K562 (cell line): ENCODE data around the gene ZNF792. TPM values are rescaled to one million over a fixed set of nuclear protein-coding genes. Genes with fewer than 3 reads are reported as not detected.

Experiments used
- ATAC-seq: fragments of 200-7000 bp; cut with Tn5 transposase; 3 replicates; pipeline ENCODE4 v1.9.1; 2020; ENCODE audit warnings: moderate library complexity
- Bru-seq: library from RNA; stranded (reverse); fragments of 400-500 nt; gene quantifications from one replicate; lab custom pipeline; 2021; lab: Mats Ljungman, UMichigan
- BruChase-seq, 2 experiments: library from RNA; stranded (reverse); fragments of 400-500 nt; gene quantifications; one replicate each; lab custom pipeline; 2021; lab: Mats Ljungman, UMichigan
- BruUV-seq: library from RNA; stranded (reverse); fragments of 400-500 nt; replicated peaks from 2 replicates; lab custom pipeline; 2021; lab: Mats Ljungman, UMichigan
- CTCF ChIA-PET: fragments of 300-600 bp; formaldehyde crosslinking; extraction: SDS; loops from one replicate; lab custom pipeline; 2021; ENCODE audit warnings: low intra/inter-chr PET ratio; lab: Yijun Ruan, JAX
- POLR2A ChIA-PET: fragments of 300-600, 350-650 bp; sonication (Branson Sonifier 250); formaldehyde crosslinking; extraction: SDS; loops from one replicate; lab custom pipeline; 2021; ENCODE audit warnings: antibody characterized with exemption, inconsistent platforms; lab: Yijun Ruan, JAX
- DNase-seq, 4 experiments: peaks; one replicate each; pipeline versions ENCODE4 v3.0.0 to v3.0.0-alpha.2; 2011 to 2018; ENCODE audit warnings: low spot score in 3 of 4, mixed read lengths in 3 of 4; ENCODE audit errors: extremely low read depth in 1 of 4
- FAIRE-seq: peaks from 2 replicates; lab custom pipeline; 2011; peaks lifted over from hg19 to GRCh38; lab: Jason Lieb, UNC
- H2AFZ ChIP-seq: 2 replicates; pipeline ENCODE4 v1.6.0; 2011; ENCODE audit warnings: low read depth, low read length, control low read depth, inconsistent platforms
- H3K27ac ChIP-seq: fragments of 200-600 bp; 3 replicates; pipeline ENCODE4 v1.8.0; 2011; ENCODE audit warnings: low read depth, mild to moderate bottlenecking, control low read depth, inconsistent platforms, low read length, moderate library complexity, mixed read lengths; ENCODE audit errors: extremely low read depth
- H3K27me3 ChIP-seq, 2 experiments: fragments of 300-600 bp in 1 of 2; 2 replicates in 1 of 2; 3 replicates in 1 of 2; pipeline versions ENCODE4 v1.6.0 to v1.8.0; 2011; ENCODE audit warnings: inconsistent platforms in 2 of 2, low read length in 2 of 2, mild to moderate bottlenecking in 1 of 2, mixed read lengths in 1 of 2, moderate library complexity in 1 of 2; ENCODE audit not compliant: control insufficient read depth in 2 of 2, insufficient read depth in 2 of 2
- H3K36me3 ChIP-seq: fragments of 300-600 bp; 3 replicates; pipeline ENCODE4 v1.8.0; 2011; ENCODE audit warnings: mild to moderate bottlenecking, low read length, inconsistent platforms; ENCODE audit not compliant: control insufficient read depth, insufficient read depth
- H3K4me1 ChIP-seq, 2 experiments: fragments of 200-600 bp in 1 of 2; replicated peaks in 1 of 2; 2 replicates in 1 of 2; 3 replicates in 1 of 2; pipeline versions ENCODE4 v1.5.1 to v1.8.0; 2011; ENCODE audit warnings: inconsistent platforms in 2 of 2, low read length in 2 of 2, mild to moderate bottlenecking in 1 of 2, mixed read lengths in 1 of 2, moderate library complexity in 1 of 2; ENCODE audit not compliant: control insufficient read depth in 2 of 2, insufficient read depth in 2 of 2
- H3K4me2 ChIP-seq: 2 replicates; pipeline ENCODE4 v1.6.1; 2011; ENCODE audit warnings: low read length, control low read depth, inconsistent platforms, mixed read lengths; ENCODE audit not compliant: insufficient read depth
- H3K4me3 ChIP-seq: fragments of 200-600 bp; sonication (generic), shearing (Covaris generic); 2 replicates; pipeline ENCODE4 v1.5.1; 2016; ENCODE audit warnings: control low read depth, inconsistent platforms
- H3K79me2 ChIP-seq: fragments of 200-600 bp; 3 replicates; pipeline ENCODE4 v1.8.0; 2011; ENCODE audit warnings: low read length, inconsistent platforms; ENCODE audit not compliant: control insufficient read depth, insufficient read depth
- H3K9ac ChIP-seq, 2 experiments: 2 replicates each; pipeline versions ENCODE4 v1.6.0 to v1.6.1; 2011; ENCODE audit warnings: low read depth in 2 of 2, low read length in 2 of 2, control low read depth in 1 of 2, inconsistent platforms in 1 of 2, mild to moderate bottlenecking in 1 of 2, mixed read lengths in 1 of 2; ENCODE audit not compliant: insufficient read depth in 1 of 2
- H3K9me1 ChIP-seq: one replicate; pipeline ENCODE4 v1.6.0; 2011; ENCODE audit warnings: inconsistent platforms, mild to moderate bottlenecking, low read length, moderate library complexity; ENCODE audit not compliant: control insufficient read depth, insufficient read depth
- H3K9me3 ChIP-seq: replicated peaks from 2 replicates; pipeline ENCODE4 v1.5.1; 2011; ENCODE audit warnings: low read depth, low read length, inconsistent platforms; ENCODE audit not compliant: control insufficient read depth, insufficient read depth
- H4K20me1 ChIP-seq: replicated peaks from 2 replicates; pipeline ENCODE4 v1.6.1; 2011; ENCODE audit warnings: low read length, inconsistent platforms, mixed read lengths; ENCODE audit not compliant: control insufficient read depth, insufficient read depth
- BCL6 ChIP-seq: fragments of 250-450 bp; sonication (Bioruptor Pico); IDR thresholded peaks from 2 replicates; pipeline ENCODE4 v1.4.0; 2020
- COPS2 ChIP-seq: fragments of 450-650 bp; conservative IDR thresholded peaks from 2 replicates; pipeline ENCODE4 v1.6.1; 2016; ENCODE audit warnings: mild to moderate bottlenecking, moderate library complexity
- CREM ChIP-seq: IDR thresholded peaks from 2 replicates; pipeline ENCODE4 v1.6.1; 2014; ENCODE audit warnings: antibody characterized with exemption, low read depth
- ETV1 ChIP-seq: fragments of 450-650 bp; conservative IDR thresholded peaks from 2 replicates; pipeline ENCODE4 v1.6.1; 2016; ENCODE audit warnings: missing genetic modification characterization, control low read depth, low read depth, missing compliant biosample characterization
- ETV6 ChIP-seq, 3 experiments: fragments of 150-350 bp in 1 of 3; sonication (generic) in 1 of 3; formaldehyde crosslinking in 1 of 3; IDR thresholded peaks; 2 replicates each; pipeline versions ENCODE4 v1.6.1 to v1.8.0; 2014 to 2022; ENCODE audit warnings: borderline replicate concordance in 2 of 3, low read depth in 2 of 3, antibody characterized with exemption in 1 of 3, low read length in 1 of 3, mild to moderate bottlenecking in 1 of 3, missing genetic modification reagents in 1 of 3
- HCFC1 ChIP-seq: IDR thresholded peaks from 2 replicates; pipeline ENCODE4 v1.6.1; 2012; ENCODE audit warnings: low read depth, low read length, improper control_type of control experiment
- TOE1 ChIP-seq, 2 experiments: fragments of 450-650 bp in 1 of 2; sonication (generic) in 1 of 2; formaldehyde crosslinking in 1 of 2; IDR thresholded peaks; 2 replicates each; pipeline versions ENCODE4 v1.7.1 to v1.8.0; 2016 to 2022; ENCODE audit warnings: borderline replicate concordance in 2 of 2, mild to moderate bottlenecking in 2 of 2, antibody characterized with exemption in 1 of 2, inconsistent platforms in 1 of 2, low read depth in 1 of 2, missing genetic modification reagents in 1 of 2, moderate library complexity in 1 of 2
- ZNF444 ChIP-seq: fragments of 250-450 bp; sonication (Bioruptor Pico); IDR thresholded peaks from 2 replicates; pipeline ENCODE4 v1.4.0; 2020; ENCODE audit warnings: mild to moderate bottlenecking, moderate library complexity
- WGBS: fragments of 100-300 bp; shearing (Covaris generic); methylation state at CpG from one replicate; pipeline ENCODE4 v1.1.6; 2016; ENCODE audit warnings: low coverage, mixed read lengths; ENCODE audit not compliant: insufficient coverage; ENCODE audit errors: missing lambda C conversion rate; 5-methylcytosine and 5-hydroxymethylcytosine counted together
- in situ Hi-C: fragments of 300-500 bp; cut with MboI; formaldehyde crosslinking; loops from 4 replicates; pipeline ENCODE4 v1.15.0; 2018; ENCODE audit warnings: inconsistent platforms, mixed read lengths
- intact Hi-C: fragments of 100-400 bp; cut with micrococcal nuclease; formaldehyde crosslinking; loops from 2 replicates; pipeline ENCODE4 v1.14.2; 2022
- long read RNA-seq, 3 experiments: library from polyadenylated mRNA in 2 of 3; library from RNA in 1 of 3; unstranded in 2 of 3; stranded (forward) in 1 of 3; transcript quantifications; one replicate each; pipeline ENCODE4 v2.0.0, GENCODE V29; 2019 to 2022
- polyA minus RNA-seq, 3 experiments: library from RNA; depleted of rRNA, polyadenylated mRNA; stranded (reverse); fragments of >200 nt; gene quantifications; 2 replicates each; pipeline ENCODE4 v1.2.3, GENCODE V29; 2011
- polyA plus RNA-seq, 8 experiments: library from polyadenylated mRNA; depleted of rRNA in 4 of 8; stranded (reverse) in 5 of 8; unstranded in 3 of 8; fragments of >200 nt; fragmentation: Nextera tagmentation in 2 of 8; fragmentation: Illumina TruSeq in 1 of 8; extraction: Ambion mirVana in 2 of 8; extraction: Trizol in 1 of 8; gene quantifications; 2 replicates each; pipeline versions ENCODE4 v1.2.1 to v1.2.3, GENCODE V29; 2011 to 2014; ENCODE audit warnings: inconsistent platforms in 1 of 8, missing spikeins in 1 of 8
- total RNA-seq, 7 experiments: library from RNA; depleted of rRNA in 6 of 7; stranded (reverse); fragments of >200 nt in 6 of 7; fragmentation: Illumina TruSeq in 2 of 7; extraction: Trizol in 2 of 7; gene quantifications; 2 replicates each; pipeline versions ENCODE4 v1.2.1 to v1.2.3, GENCODE V29; 2011 to 2021; ENCODE audit warnings: low replicate concordance in 1 of 7
- TF ChIP-seq, protein P1 (sequence below): sonication (generic); formaldehyde crosslinking; IDR thresholded peaks from 2 replicates; pipeline ENCODE4 v1.8.0; 2022; ENCODE audit warnings: mild to moderate bottlenecking, missing genetic modification reagents
- TF ChIP-seq, protein P2 (sequence below): sonication (generic); formaldehyde crosslinking; IDR thresholded peaks from 2 replicates; pipeline ENCODE4 v1.4.0; 2020; ENCODE audit warnings: mild to moderate bottlenecking, missing genetic modification reagents

ZNF792 gene
- total RNA-seq (2011; cell fraction: chromatin; rRNA removed; ENCODE audit: low replicate concordance): 49.4 and 86.2 TPM in 2 replicates
- 38.2 and 47.9 TPM in 2 replicates for total RNA-seq (2011; cell fraction: nucleolus; rRNA removed)
- total RNA-seq (2011; cell fraction: nucleoplasm; rRNA removed): 33.4 and 39.9 TPM in 2 replicates
- total RNA-seq (2014; rRNA removed): 14.5 and 14.6 TPM in 2 replicates
- total RNA-seq (2014; rRNA removed; fragmentation: Illumina TruSeq; extraction: Trizol): 15.8 and 17.7 TPM in 2 replicates
- total RNA-seq (2015; rRNA removed; fragmentation: Illumina TruSeq; extraction: Trizol): 10.0 and 10.4 TPM in 2 replicates
- 15.5 and 16.5 TPM in 2 replicates for total RNA-seq (2021)
- polyA plus RNA-seq (2011; rRNA removed): 9.6 and 12.0 TPM in 2 replicates
- polyA plus RNA-seq (2011; cell fraction: cytosol; rRNA removed): 6.8 and 6.9 TPM in 2 replicates
- 17.3 and 18.8 TPM in 2 replicates for polyA plus RNA-seq (2011; cell fraction: nucleus; rRNA removed)
- polyA plus RNA-seq (2012): 7.3 and 9.8 TPM in 2 replicates
- polyA plus RNA-seq (2014; fragmentation: Illumina TruSeq; extraction: Trizol): 9.9 and 10.2 TPM in 2 replicates
- polyA plus RNA-seq (2014; fragmentation: Nextera tagmentation; extraction: Ambion mirVana): 1 to 10 TPM; 3.3 to 3.5 TPM
- polyA plus RNA-seq (2014; rRNA removed): 7.0 and 7.9 TPM in 2 replicates
- 37.5 and 38.9 TPM in 2 replicates for polyA minus RNA-seq (2011; rRNA and poly(A)+ RNA removed)
- 9.4 and 17.3 TPM in 2 replicates for polyA minus RNA-seq (2011; cell fraction: cytosol; rRNA and poly(A)+ RNA removed)
- polyA minus RNA-seq (2011; cell fraction: nucleus; rRNA and poly(A)+ RNA removed): 32.0 and 50.6 TPM in 2 replicates
- Bru-seq, nascent RNA: percentile 89 among the genes with signal in this experiment
- percentile 82 among the genes with signal in this experiment for BruChase-seq, experiment 1, labeled RNA remaining after a 2-hour chase
- percentile 81 among the genes with signal in this experiment for BruChase-seq, experiment 2, labeled RNA remaining after a 6-hour chase
- long read RNA-seq, experiment 1, transcript ZNF792-201 (4 exons, 3,888 nt): major isoform, 35 of 51 reads
- long read RNA-seq, experiment 1, partial matches to known transcripts: 10 of 51 reads
- long read RNA-seq, experiment 1, other reads (novel, unspliced or antisense): 5 of 51 reads
- long read RNA-seq, experiment 2, transcript ZNF792-201 (4 exons, 3,888 nt): major isoform, 6 of 10 reads
- long read RNA-seq, experiment 2, partial matches to known transcripts: 0 of 10 reads
- long read RNA-seq, experiment 2, other reads (novel, unspliced or antisense): 4 of 10 reads
- long read RNA-seq, experiment 3, partial matches to known transcripts: 1 of 6 reads
- long read RNA-seq, experiment 3, other reads (novel, unspliced or antisense): 2 of 6 reads

DNA sequence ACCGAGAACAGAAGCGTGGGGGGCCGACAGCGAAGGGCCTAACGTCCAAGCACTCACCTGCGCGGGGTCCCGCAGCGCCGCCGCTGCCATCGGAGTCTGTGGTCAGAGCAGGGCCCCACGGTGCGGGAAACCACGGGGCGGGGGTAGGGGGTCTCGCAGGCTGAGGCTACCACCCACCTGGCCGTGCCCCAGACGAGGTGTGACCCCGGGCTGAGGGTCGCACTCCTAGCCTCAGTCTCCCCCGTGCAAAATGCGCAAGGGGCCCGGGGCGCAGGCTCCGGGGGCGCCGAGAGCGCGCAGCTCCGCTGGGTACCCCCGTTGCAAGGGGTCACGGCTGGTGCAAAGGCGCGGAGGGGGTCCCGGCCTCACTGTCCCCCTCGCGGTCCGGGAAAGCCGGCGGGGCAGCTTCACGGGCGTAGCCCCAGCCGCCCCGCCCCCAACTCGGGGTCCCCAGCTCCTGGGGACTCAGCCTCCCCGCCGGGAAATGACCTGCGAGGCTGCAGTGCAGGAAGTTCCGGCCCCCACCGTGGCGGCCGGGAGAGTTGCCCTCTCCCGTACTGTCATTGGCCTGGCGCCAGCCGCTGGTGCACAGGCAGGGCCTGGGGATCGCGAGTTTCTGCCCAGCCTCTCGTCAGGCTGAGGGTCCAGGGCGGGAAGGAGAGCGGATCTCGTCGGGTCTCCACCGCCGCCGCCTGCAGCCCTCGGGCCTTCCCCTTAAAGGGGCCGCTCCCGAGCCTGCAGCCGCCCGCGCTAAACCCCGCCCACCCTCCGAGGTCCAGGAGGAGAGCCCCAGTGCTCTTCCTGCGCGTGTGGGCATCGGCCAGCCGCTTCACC lies at the start of gene ZNF792:
ZNF792 (minus strand) TSS at position 657 of the 834 bp plus-strand sequence; CDS start at position 90, 567 bp downstream.
- ATAC-seq: peak; percentile 89
- Histone ChIP-seq H3K27me3 (no peaks in the 10 kb centered on the region), H3K9ac (peak within 1 kb of the TSS; percentile 70 to 93), H3K79me2 (peaks cover 40% of the 10 kb centered on the region), H3K9me1 (no peaks in the 10 kb centered on the region), H2AFZ (peak within 1 kb of the TSS; percentile 79), H3K4me3 (peak within 1 kb of the TSS; percentile 81), H3K4me1 (peaks cover 12 to 28% of the 10 kb centered on the region in 2 experiments; a peak in 4 of 5 replicates), H3K27ac (peak within 1 kb of the TSS; percentile 87), H3K4me2 (peak within 1 kb of the TSS; percentile 93), H4K20me1 (no peaks in the 10 kb centered on the region), H3K9me3 (peaks cover 39% of the 10 kb centered on the region), H3K36me3 (peaks cover 35% of the 10 kb centered on the region)
- in situ Hi-C loops (no loop called here), intact Hi-C loops (no loop called here)
- WGBS: 1% methylated on average over 45 of the region's 78 CpGs
- DNase-seq: peak; percentile 75 to 83 (median 80)
- no peak for FAIRE-seq
- ChIA-PET POLR2A (interaction anchor here (0.7 to 1.1 kb wide), 2 partner anchors 9 to 25 kb away, joined by 3 to 4 read pairs; no protein-coding TSS in a partner anchor), CTCF (no interaction called here)
- no TSS peak for BruUV-seq
- TF ChIP-seq ZNF444 (CRISPR knock-in tag): no peak
- peak; percentile 6; the same call in 1 of the 2 replicates for TF ChIP-seq HCFC1
- no peak for TF ChIP-seq COPS2
- no peak for TF ChIP-seq BCL6
- TF ChIP-seq, protein P1, sequence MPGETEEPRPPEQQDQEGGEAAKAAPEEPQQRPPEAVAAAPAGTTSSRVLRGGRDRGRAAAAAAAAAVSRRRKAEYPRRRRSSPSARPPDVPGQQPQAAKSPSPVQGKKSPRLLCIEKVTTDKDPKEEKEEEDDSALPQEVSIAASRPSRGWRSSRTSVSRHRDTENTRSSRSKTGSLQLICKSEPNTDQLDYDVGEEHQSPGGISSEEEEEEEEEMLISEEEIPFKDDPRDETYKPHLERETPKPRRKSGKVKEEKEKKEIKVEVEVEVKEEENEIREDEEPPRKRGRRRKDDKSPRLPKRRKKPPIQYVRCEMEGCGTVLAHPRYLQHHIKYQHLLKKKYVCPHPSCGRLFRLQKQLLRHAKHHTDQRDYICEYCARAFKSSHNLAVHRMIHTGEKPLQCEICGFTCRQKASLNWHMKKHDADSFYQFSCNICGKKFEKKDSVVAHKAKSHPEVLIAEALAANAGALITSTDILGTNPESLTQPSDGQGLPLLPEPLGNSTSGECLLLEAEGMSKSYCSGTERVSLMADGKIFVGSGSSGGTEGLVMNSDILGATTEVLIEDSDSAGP: peak; percentile 94
- TF ChIP-seq ETV6 (IDR thresholded peaks at IDR 0.05; ENCODE audit: borderline replicate concordance in 1 of 2, low read depth in 2 of 2, low read length in 1 of 2): no peak; a peak in 1 of 4 replicates
- no peak for TF ChIP-seq ETV6 (CRISPR knock-in tag; IDR thresholded peaks at IDR 0.05; ENCODE audit: borderline replicate concordance)
- TF ChIP-seq TOE1 (IDR thresholded peaks at IDR 0.05; ENCODE audit: borderline replicate concordance): peak; percentile 57; the same call in 1 of the 2 replicates
- TF ChIP-seq TOE1 (CRISPR knock-in tag; IDR thresholded peaks at IDR 0.05; ENCODE audit: borderline replicate concordance, low read depth): no peak
- peak; percentile 59; the same call in 1 of the 2 replicates for TF ChIP-seq ETV1
- TF ChIP-seq, protein P2, sequence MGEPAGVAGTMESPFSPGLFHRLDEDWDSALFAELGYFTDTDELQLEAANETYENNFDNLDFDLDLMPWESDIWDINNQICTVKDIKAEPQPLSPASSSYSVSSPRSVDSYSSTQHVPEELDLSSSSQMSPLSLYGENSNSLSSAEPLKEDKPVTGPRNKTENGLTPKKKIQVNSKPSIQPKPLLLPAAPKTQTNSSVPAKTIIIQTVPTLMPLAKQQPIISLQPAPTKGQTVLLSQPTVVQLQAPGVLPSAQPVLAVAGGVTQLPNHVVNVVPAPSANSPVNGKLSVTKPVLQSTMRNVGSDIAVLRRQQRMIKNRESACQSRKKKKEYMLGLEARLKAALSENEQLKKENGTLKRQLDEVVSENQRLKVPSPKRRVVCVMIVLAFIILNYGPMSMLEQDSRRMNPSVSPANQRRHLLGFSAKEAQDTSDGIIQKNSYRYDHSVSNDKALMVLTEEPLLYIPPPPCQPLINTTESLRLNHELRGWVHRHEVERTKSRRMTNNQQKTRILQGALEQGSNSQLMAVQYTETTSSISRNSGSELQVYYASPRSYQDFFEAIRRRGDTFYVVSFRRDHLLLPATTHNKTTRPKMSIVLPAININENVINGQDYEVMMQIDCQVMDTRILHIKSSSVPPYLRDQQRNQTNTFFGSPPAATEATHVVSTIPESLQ: 0 out of 2 replicates have a peak, but pooled peaks have one; percentile 42
- TF ChIP-seq CREM: peak; percentile 43; the same call in 1 of the 2 replicates
